ENCODE measurements around the gene ASTN2. TPM values are rescaled to one million over a fixed set of nuclear protein-coding genes. Genes with fewer than 3 reads are reported as not detected.

ASTN2 gene
- polyA plus RNA-seq, 4 donors: 13.7 to 15.5 (median 14.5) TPM

DNA sequence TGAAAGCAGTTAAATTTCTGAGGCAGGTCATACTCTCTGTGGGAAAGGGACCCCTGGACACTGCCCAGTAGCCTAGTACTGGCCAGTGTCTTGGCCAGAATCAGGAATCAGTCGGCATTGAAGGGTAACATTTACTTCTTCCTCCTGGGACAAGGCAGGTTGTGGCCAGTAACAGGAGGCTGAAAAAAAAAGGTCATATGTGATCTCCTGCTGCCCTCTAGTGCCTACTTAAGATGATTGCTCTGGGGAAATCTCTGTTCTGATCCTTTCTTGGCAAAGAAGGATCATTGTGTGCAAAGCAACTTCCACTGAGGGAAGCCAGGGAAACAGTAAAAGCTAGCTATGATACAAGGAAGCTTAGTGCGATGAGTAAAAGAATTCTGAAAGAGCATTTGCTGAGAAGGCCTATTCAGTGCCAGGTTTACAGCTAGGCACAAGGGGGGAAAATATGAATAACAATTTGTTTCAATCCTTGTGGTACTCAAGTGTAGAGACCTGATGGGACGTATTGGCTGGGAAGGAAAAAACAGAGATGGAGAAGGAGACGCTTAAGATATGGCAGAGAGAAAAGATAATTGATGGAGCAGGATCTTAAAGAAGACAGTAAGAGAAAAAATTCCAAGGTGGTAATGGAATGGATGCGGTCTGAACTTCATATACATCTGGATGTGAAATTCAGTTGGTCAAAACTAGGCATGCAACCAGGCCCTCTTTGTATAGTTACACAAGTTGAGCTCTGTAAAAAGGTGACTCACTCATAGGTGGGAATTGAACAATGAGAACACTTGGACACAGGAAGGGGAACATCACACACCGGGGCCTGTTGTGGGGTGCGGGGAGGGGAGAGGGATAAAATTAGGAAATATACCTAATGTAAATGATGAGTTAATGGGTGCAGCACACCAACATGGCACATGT lies 753.6 kb downstream of the ASTN2 start:
- DNase-seq (ENCODE audit: low read depth in 4 of 4, low spot score in 2 of 4): peak in 3 of 4 donors; percentile 34 to 48 (median 47)

DNA sequence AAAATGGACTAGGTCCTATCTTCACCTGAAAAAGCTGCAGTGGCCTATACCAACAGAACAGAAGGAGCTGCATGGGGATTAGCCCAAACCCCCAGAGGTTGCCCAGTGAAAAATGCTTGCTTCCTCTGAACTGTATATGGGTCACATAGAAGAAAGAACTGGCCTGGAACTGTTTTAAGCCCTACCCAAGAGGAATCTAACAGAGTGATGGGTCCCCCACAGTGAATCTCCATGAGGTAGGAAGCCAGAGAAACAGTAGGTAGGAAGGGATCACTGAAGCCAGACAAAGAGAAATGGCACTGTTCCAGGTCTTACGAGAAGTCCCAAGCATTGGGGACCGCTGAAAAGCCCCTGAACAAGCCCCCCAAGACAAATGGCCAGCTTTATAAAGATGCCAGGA lies 756.6 kb downstream of the ASTN2 start:
- no peak for DNase-seq (ENCODE audit: low read depth in 4 of 4, low spot score in 2 of 4)

DNA sequence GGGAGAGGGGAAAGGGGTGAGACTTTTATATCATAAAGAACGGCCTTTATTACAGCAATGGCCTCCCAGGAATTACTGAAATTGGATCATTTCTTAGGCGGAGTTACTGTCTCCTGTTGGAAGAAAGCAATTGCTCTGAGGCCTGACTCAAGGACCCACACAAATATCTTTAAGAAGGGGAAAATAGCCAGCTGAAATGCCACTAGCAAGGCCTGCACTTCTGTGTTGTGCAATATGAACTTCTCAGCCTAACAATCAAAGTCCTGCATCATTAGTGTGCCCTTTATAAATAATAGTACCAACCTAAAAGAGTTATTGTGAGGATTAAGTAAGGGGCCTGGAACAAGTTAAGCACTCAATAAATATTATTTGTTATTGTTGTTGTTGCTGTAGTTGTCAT lies 757.9 kb downstream of the ASTN2 start:
- no peak for DNase-seq (ENCODE audit: low read depth in 4 of 4, low spot score in 2 of 4)

- DNase-seq (ENCODE audit: low read depth in 4 of 4, low spot score in 2 of 4): no peak
Measured at GRCh38 chr9:116656501-116656971, 758.3 kb downstream of the ASTN2 start.

DNA sequence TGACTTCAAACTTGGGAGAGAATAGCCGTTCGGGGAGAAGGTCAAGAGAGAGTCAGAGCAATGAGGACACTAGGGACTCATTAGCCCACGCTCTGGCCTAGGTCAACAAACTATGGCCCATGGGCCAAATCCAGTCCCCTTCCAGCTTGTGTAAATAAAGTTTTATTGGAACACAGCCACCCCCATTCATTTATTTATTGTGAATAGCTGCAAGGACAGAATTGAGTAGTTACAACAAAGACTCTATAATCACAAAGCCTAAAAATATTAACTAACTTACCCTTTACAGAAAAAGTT lies 760.9 kb downstream of the ASTN2 start:
- no peak for DNase-seq (ENCODE audit: low read depth in 4 of 4, low spot score in 2 of 4)

DNA sequence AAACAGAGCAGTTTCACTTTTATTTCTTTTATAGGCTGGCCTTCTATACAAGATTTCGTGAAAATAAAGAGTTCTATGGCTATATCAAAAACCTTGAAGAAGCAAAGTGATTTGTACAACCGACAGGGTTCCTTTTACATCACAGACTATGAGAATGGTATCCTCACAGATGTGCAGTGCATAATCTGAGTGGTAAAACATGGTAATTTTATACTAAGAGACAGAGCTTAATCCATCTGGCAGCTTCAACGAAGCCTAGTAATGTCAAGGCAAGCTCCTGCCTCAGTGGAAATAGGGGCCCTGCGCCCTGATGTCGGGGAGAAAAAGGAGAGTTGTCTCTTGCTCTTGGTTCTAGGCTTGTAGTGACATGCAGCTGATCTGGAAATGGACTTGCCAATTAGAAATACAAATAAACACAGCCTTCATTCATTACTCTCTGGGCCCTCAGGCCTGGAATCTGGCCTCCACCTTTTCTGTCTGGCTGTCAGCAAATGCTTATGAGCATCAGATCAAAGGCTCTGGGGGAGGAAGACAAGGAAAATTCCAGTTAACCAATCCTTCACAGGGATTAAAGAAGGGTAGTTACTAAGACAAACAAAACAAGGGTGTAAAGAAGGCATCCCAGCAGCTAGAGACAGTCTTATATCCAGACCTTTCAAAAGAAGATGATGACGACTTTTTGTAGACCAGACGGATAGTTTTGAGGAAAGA lies 761.4 kb downstream of the ASTN2 start:
- no peak for DNase-seq (ENCODE audit: low read depth in 4 of 4, low spot score in 2 of 4)

DNA sequence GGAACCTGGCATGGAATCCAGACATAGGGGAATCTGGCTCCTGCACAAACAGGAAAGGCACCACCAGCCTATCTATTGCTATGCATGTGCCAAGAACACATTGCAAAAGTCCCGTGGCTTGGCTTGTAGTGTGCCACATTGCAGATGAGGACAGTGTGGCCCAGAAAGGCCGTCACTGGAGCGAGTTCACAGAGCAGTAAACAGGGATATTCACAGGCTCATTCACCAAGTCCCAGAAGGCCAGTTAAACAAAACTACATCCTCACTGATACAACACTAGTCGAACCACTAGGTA lies 767.4 kb downstream of the ASTN2 start:
- DNase-seq (ENCODE audit: low read depth in 4 of 4, low spot score in 2 of 4): no peak

DNA sequence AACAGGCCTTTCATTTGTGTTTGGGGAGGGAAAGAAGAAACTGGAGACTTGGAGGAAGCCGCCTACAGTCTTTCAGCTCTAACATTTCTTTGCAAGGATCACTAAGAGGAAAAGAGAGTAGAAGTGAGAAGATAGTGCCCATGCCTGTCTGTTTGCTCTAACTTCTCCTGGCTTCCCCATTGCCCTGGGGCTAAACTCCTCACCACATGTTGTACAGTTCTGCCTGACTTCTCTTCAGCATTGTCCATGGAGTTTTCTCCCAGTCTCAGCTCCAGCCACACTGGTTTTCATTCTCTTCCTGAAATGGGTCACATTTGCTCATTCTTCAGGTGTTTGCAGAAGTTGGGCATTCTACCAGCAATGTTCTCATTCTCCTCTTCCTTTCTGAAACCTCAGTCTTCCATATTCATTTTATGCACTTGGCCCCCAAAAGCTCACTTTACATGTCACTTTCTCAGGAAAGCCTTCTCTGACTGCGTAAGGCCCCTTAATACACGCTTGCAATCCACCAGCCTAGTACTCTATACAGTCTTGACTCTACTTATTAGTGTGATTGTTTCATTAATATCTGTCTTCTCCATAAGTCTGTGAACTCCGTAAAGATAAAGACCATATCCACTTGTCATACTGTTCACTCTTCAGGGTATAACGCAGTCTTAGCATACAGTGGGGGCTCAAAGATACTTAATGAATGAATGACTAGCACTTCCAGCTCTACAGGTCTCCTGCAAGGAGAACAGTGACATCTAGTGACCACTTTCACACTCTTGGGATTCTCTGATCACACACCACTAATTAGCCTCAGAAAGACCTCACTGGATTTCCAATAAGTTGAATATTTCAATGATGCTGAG lies 768.0 kb downstream of the ASTN2 start:
- peak in 1 of 4 donors; percentile 19 for DNase-seq (ENCODE audit: low read depth in 4 of 4, low spot score in 2 of 4)

GRCh38 chr9:116644091-116644688 lies 770.7 kb downstream of the ASTN2 start:
- DNase-seq (ENCODE audit: low read depth in 4 of 4, low spot score in 2 of 4): no peak

GRCh38 chr9:116643691-116644090 lies 771.2 kb downstream of the ASTN2 start:
- DNase-seq (ENCODE audit: low read depth in 4 of 4, low spot score in 2 of 4): no peak

- DNase-seq (ENCODE audit: low read depth in 4 of 4, low spot score in 2 of 4): no peak
Measured at GRCh38 chr9:116641292-116642059, 773.4 kb downstream of the ASTN2 start.

GRCh38 chr9:116639251-116639741 lies 775.6 kb downstream of the ASTN2 start:
- DNase-seq (ENCODE audit: low read depth in 4 of 4, low spot score in 2 of 4): no peak

DNA sequence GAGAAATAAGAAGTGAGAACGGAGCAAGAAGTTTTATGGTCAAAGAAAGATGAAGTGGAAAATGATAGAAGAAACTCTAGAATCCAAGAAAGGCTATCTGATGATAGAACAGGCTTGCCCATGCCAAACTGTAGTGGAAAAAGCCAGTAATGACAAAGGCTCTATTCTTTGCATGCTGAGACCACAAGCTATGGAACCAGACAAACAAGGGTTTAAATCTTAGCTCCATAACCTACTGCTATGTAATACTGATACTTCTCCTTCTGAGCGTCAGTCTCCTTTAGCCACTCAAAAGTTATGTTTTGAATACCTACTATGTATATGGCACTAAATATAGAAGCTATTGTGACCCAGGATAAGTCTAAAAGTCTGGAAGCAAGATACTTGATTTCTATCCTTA lies 778.9 kb downstream of the ASTN2 start:
- DNase-seq (ENCODE audit: low read depth in 4 of 4, low spot score in 2 of 4): no peak

- DNase-seq (ENCODE audit: low read depth in 4 of 4, low spot score in 2 of 4): no peak
Measured at GRCh38 chr9:116632990-116633838, 781.6 kb downstream of the ASTN2 start.

- DNase-seq (ENCODE audit: low read depth in 4 of 4, low spot score in 2 of 4): no peak
Measured at GRCh38 chr9:116629634-116630033, 785.2 kb downstream of the ASTN2 start.

DNA sequence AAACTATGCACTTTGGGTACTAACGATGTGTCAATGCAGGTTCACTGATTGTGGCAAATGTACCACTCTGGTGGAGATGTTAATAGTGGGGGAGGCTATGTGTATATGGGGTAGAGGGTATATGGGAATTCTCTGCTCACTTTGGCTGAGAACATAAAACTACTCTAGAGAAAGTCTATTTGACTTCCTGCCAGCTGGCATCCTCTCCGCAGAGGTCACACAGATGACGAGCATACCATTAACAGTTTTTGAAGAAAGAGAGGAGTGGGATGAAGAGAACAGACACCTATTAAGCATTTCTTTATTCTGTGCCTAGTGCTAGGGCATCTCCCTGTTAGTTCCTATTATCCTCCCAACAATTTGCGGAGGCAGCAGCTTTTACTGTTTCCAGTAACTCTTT lies 786.1 kb downstream of the ASTN2 start:
- DNase-seq (ENCODE audit: low read depth in 4 of 4, low spot score in 2 of 4): peak in 1 of 4 donors; percentile 9

GRCh38 chr9:116627433-116627832 lies 787.4 kb downstream of the ASTN2 start:
- DNase-seq (ENCODE audit: low read depth in 4 of 4, low spot score in 2 of 4): no peak

GRCh38 chr9:116626762-116627161 lies 788.1 kb downstream of the ASTN2 start:
- no peak for DNase-seq (ENCODE audit: low read depth in 4 of 4, low spot score in 2 of 4)

- DNase-seq (ENCODE audit: low read depth in 4 of 4, low spot score in 2 of 4): no peak
Measured at GRCh38 chr9:116623715-116624114, 791.1 kb downstream of the ASTN2 start.
